H1 (cell line): Measurements from ENCODE around the gene TPPP. TPM values are rescaled to one million over a fixed set of nuclear protein-coding genes. Genes with fewer than 3 reads are reported as not detected.

Experiments used
- CTCF ChIA-PET: fragments of 300-600 bp; sonication (Branson Sonifier 250); formaldehyde crosslinking; loops from one replicate; lab custom pipeline; 2021; ENCODE audit not compliant: partially characterized antibody; lab: Charles Lee
- POLR2A ChIA-PET: fragments of 300-600 bp; sonication (Branson Sonifier 250); formaldehyde crosslinking; loops from one replicate; lab custom pipeline; 2021; ENCODE audit warnings: inconsistent platforms; ENCODE audit not compliant: partially characterized antibody; lab: Charles Lee
- DNase-seq, 2 experiments: peaks; one replicate each; pipeline versions ENCODE4 v3.0.0 to v3.0.0-alpha.2; 2010 to 2022; ENCODE audit warnings: low spot score in 2 of 2, low read depth in 1 of 2, mixed read lengths in 1 of 2
- FAIRE-seq: peaks from 2 replicates; lab custom pipeline; 2011; peaks lifted over from hg19 to GRCh38; lab: Jason Lieb, UNC
- H2AFZ ChIP-seq: 2 replicates; pipeline ENCODE4 v1.8.1; 2012; ENCODE audit warnings: low read length, inconsistent platforms
- H2AK5ac ChIP-seq: 2 replicates; pipeline ENCODE4 v1.6.1; 2013; ENCODE audit warnings: low read depth, low read length
- H2BK120ac ChIP-seq: replicated peaks from 2 replicates; pipeline ENCODE3; 2013; ENCODE audit warnings: low read depth, low read length, inconsistent platforms
- H2BK12ac ChIP-seq: 2 replicates; pipeline ENCODE4 v1.6.1; 2013; ENCODE audit warnings: low read depth, low read length
- H2BK15ac ChIP-seq: 2 replicates; pipeline ENCODE4 v1.6.1; 2013; ENCODE audit warnings: low read length
- H2BK20ac ChIP-seq: 2 replicates; pipeline ENCODE4 v1.6.1; 2013; ENCODE audit warnings: low read length
- H2BK5ac ChIP-seq: 2 replicates; pipeline ENCODE4 v1.6.1; 2013; ENCODE audit warnings: low read depth, low read length
- H3K14ac ChIP-seq: 2 replicates; pipeline ENCODE4 v1.6.1; 2013; ENCODE audit warnings: inconsistent platforms; ENCODE audit not compliant: insufficient read length
- H3K18ac ChIP-seq: 2 replicates; pipeline ENCODE4 v1.6.1; 2013; ENCODE audit warnings: low read length; ENCODE audit errors: extremely low read depth
- H3K23ac ChIP-seq: 2 replicates; pipeline ENCODE4 v1.6.1; 2013; ENCODE audit warnings: inconsistent platforms; ENCODE audit not compliant: insufficient read length
- H3K23me2 ChIP-seq: 2 replicates; pipeline ENCODE4 v1.6.1; 2013; ENCODE audit warnings: low read depth, low read length
- H3K27ac ChIP-seq: 2 replicates; pipeline ENCODE4 v1.6.1; 2011; ENCODE audit warnings: low read depth, low read length, inconsistent platforms
- H3K27me3 ChIP-seq, 4 experiments: replicated peaks in 1 of 4; 1 replicate in 1 of 4; 2 replicates in 3 of 4; pipeline versions ENCODE4 v1.6.1 to v1.8.1; 2011 to 2013; ENCODE audit warnings: low read length in 3 of 4, mild to moderate bottlenecking in 3 of 4, inconsistent platforms in 2 of 4, mixed read lengths in 2 of 4, moderate library complexity in 1 of 4; ENCODE audit not compliant: control insufficient read depth in 3 of 4, insufficient read depth in 3 of 4; ENCODE audit errors: extremely low read depth in 1 of 4
- H3K36me3 ChIP-seq, 4 experiments: 2 replicates each; pipeline versions ENCODE4 v1.6.1 to v1.8.1; 2011 to 2013; ENCODE audit warnings: mild to moderate bottlenecking in 4 of 4, low read length in 3 of 4, moderate library complexity in 2 of 4, control low read depth in 1 of 4, inconsistent platforms in 1 of 4; ENCODE audit not compliant: insufficient read depth in 4 of 4, control insufficient read depth in 2 of 4
- H3K4ac ChIP-seq: replicated peaks from 2 replicates; pipeline ENCODE3; 2013; ENCODE audit warnings: low read length, low read depth, mixed read lengths, inconsistent platforms; ENCODE audit not compliant: insufficient read length
- H3K4me1 ChIP-seq, 4 experiments: replicated peaks in 1 of 4; 1 replicate in 1 of 4; 2 replicates in 3 of 4; pipeline versions ENCODE4 v1.6.1 to v1.8.1; 2011 to 2013; ENCODE audit warnings: low read length in 3 of 4, inconsistent platforms in 2 of 4, mixed read lengths in 1 of 4; ENCODE audit not compliant: insufficient read depth in 4 of 4, control insufficient read depth in 3 of 4
- H3K4me2 ChIP-seq, 2 experiments: 2 replicates each; pipeline versions ENCODE4 v1.6.1 to v1.8.1; 2011 to 2013; ENCODE audit warnings: low read depth in 2 of 2, low read length in 2 of 2, control low read depth in 1 of 2, inconsistent platforms in 1 of 2, mild to moderate bottlenecking in 1 of 2; ENCODE audit not compliant: insufficient read depth in 1 of 2
- H3K4me3 ChIP-seq, 4 experiments: fragments of 200-600, 300-600 bp in 1 of 4; sonication (generic), shearing (Covaris generic), sonication (Bioruptor Twin) in 1 of 4; 2 replicates each; pipeline versions ENCODE4 v1.5.1 to v1.8.1; 2011 to 2016; ENCODE audit warnings: low read length in 4 of 4, low read depth in 3 of 4, control low read depth in 2 of 4, inconsistent platforms in 2 of 4, mild to moderate bottlenecking in 2 of 4, mixed read lengths in 1 of 4, moderate library complexity in 1 of 4; ENCODE audit not compliant: insufficient read depth in 2 of 4; ENCODE audit errors: extremely low read depth in 1 of 4
- H3K56ac ChIP-seq: replicated peaks from 2 replicates; pipeline ENCODE3; 2013; ENCODE audit warnings: low read depth, mild to moderate bottlenecking, mixed read lengths, low read length, inconsistent platforms; ENCODE audit not compliant: insufficient read length
- H3K79me1 ChIP-seq: 2 replicates; pipeline ENCODE4 v1.6.1; 2013; ENCODE audit warnings: low read depth, low read length, control low read depth
- H3K79me2 ChIP-seq, 2 experiments: 2 replicates each; pipeline versions ENCODE4 v1.6.1 to v1.8.1; 2012 to 2013; ENCODE audit warnings: low read length in 2 of 2, mild to moderate bottlenecking in 2 of 2, inconsistent platforms in 1 of 2; ENCODE audit not compliant: insufficient read depth in 2 of 2, control insufficient read depth in 1 of 2
- H3K9ac ChIP-seq, 4 experiments: replicated peaks in 1 of 4; 1 replicate in 1 of 4; 2 replicates in 3 of 4; pipeline versions ENCODE4 v1.6.1 to v1.8.1; 2011 to 2013; ENCODE audit warnings: low read depth in 3 of 4, low read length in 3 of 4, control low read depth in 2 of 4, mild to moderate bottlenecking in 2 of 4, moderate library complexity in 2 of 4, inconsistent platforms in 1 of 4; ENCODE audit errors: extremely low read depth in 1 of 4
- H3K9me3 ChIP-seq, 2 experiments: 2 replicates each; pipeline versions ENCODE4 v1.6.1 to v1.8.1; 2012 to 2013; ENCODE audit warnings: mild to moderate bottlenecking in 2 of 2, moderate library complexity in 2 of 2, control low read depth in 1 of 2, inconsistent platforms in 1 of 2, low read depth in 1 of 2, low read length in 1 of 2, mixed read lengths in 1 of 2; ENCODE audit not compliant: insufficient read depth in 2 of 2
- H4K20me1 ChIP-seq, 2 experiments: replicated peaks in 1 of 2; 2 replicates each; pipeline versions ENCODE3 to v1.8.1; 2011 to 2013; ENCODE audit warnings: inconsistent platforms in 2 of 2, low read length in 2 of 2, mild to moderate bottlenecking in 1 of 2; ENCODE audit not compliant: insufficient read depth in 2 of 2, control insufficient read depth in 1 of 2
- H4K5ac ChIP-seq: 2 replicates; pipeline ENCODE4 v1.6.1; 2013; ENCODE audit warnings: low read length, low read depth, mixed read lengths, inconsistent platforms; ENCODE audit not compliant: insufficient read length
- H4K8ac ChIP-seq: 2 replicates; pipeline ENCODE4 v1.8.0; 2013; ENCODE audit warnings: mild to moderate bottlenecking, moderate library complexity, low read length, inconsistent platforms; ENCODE audit not compliant: insufficient read depth; ENCODE audit errors: extremely low read depth
- H4K91ac ChIP-seq: replicated peaks from 2 replicates; pipeline ENCODE3; 2013; ENCODE audit warnings: low read length, mixed read lengths, inconsistent platforms; ENCODE audit not compliant: insufficient read length
- BACH1 ChIP-seq: IDR thresholded peaks from 2 replicates; pipeline ENCODE4 v1.6.1; 2012; ENCODE audit warnings: low read length, improper control_type of control experiment
- BRCA1 ChIP-seq: IDR thresholded peaks from 2 replicates; pipeline ENCODE4 v1.6.1; 2012; ENCODE audit warnings: low read depth, low read length, improper control_type of control experiment
- GTF2F1 ChIP-seq: IDR thresholded peaks from 2 replicates; pipeline ENCODE4 v1.6.1; 2012; ENCODE audit warnings: low read depth, low read length, improper control_type of control experiment, borderline replicate concordance
- NANOG ChIP-seq: IDR thresholded peaks from 2 replicates; pipeline ENCODE4 v1.6.1; 2011; ENCODE audit warnings: low read length, low read depth, mild to moderate bottlenecking, inconsistent platforms; ENCODE audit not compliant: insufficient read depth, poor library complexity, severe bottlenecking
- SP4 ChIP-seq: IDR thresholded peaks from 2 replicates; pipeline ENCODE4 v1.6.1; 2012; ENCODE audit warnings: low read length, inconsistent platforms
- TCF12 ChIP-seq: IDR thresholded peaks from 2 replicates; pipeline ENCODE4 v1.6.1; 2011; ENCODE audit warnings: low read depth, mild to moderate bottlenecking, low read length
- ZNF274 ChIP-seq: IDR thresholded peaks from 2 replicates; pipeline ENCODE4 v1.7.0; 2012; ENCODE audit warnings: low read length, borderline replicate concordance; ENCODE audit errors: extremely low read depth
- WGBS, 2 experiments: shearing (Covaris generic) in 1 of 2; methylation state at CpG; one replicate each; pipeline versions ENCODE4 v1.1.6 to v1.1.7; 2013 to 2015; ENCODE audit warnings: low lambda C conversion rate in 2 of 2, mixed read lengths in 2 of 2, inconsistent platforms in 1 of 2, low coverage in 1 of 2, missing lambda C conversion rate in 1 of 2; ENCODE audit not compliant: insufficient replicate concordance in 2 of 2, insufficient coverage in 1 of 2, insufficient read length in 1 of 2; ENCODE audit errors: extremely low coverage in 1 of 2, missing lambda C conversion rate in 1 of 2; 5-methylcytosine and 5-hydroxymethylcytosine counted together
- polyA plus RNA-seq, 7 experiments: library from polyadenylated mRNA; depleted of rRNA in 3 of 7; stranded (reverse) in 5 of 7; unstranded in 2 of 7; fragments of >200 nt in 5 of 7; fragments of 200-250 nt in 2 of 7; gene quantifications; 1 replicate in 5 of 7; 2 replicates in 1 of 7; 4 replicates in 1 of 7; pipeline versions ENCODE4 v1.2.1 to v1.2.3, GENCODE V29; 2011 to 2013; ENCODE audit warnings: missing spikeins in 2 of 7, mixed read lengths in 2 of 7
- total RNA-seq: library from RNA; stranded (reverse); fragmentation: NEBNext Ultra II Directional; extraction: Animal tissue kit (Norgen Biotek cat#: 25700); gene quantifications from 2 replicates; pipeline ENCODE4 v1.2.1, GENCODE V29; 2021

TPPP gene
- total and polyA plus RNA-seq, 2 of the 8 experiments (the other 6 are each of a cell fraction or from before 2014, with no cell fraction given) = 0.36 to 0.93 TPM

- no peak overlapping the region for H2AK5ac ChIP-seq
- no peaks in the 10 kb centered on the region for H3K9me3 ChIP-seq
- no peak overlapping the region for H2BK15ac ChIP-seq
- H2AFZ ChIP-seq = no peak overlapping the region
- H3K4me2 ChIP-seq = no peak overlapping the region
- H3K27ac ChIP-seq = no peak overlapping the region
- no peak for DNase-seq
- no peaks in the 10 kb centered on the region for H3K27me3 ChIP-seq
- no peak overlapping the region for H4K8ac ChIP-seq
- H3K14ac ChIP-seq = no peak overlapping the region
- H3K79me2 ChIP-seq = peaks cover 0 to under 1% of the 10 kb centered on the region in 2 experiments; a peak in 1 of 4 replicates
- no peak overlapping the region for H2BK12ac ChIP-seq
- no peaks in the 10 kb centered on the region; a peak in 1 of 7 replicates for H3K4me1 ChIP-seq
- ChIA-PET CTCF (interaction anchor here (0.9 to 1.3 kb wide), 3 partner anchors 12 to 174 kb away, joined by 3 to 6 read pairs (median 4); no protein-coding TSS in a partner anchor), POLR2A (interaction anchor here (0.9 to 1.4 kb wide), 2 partner anchors 13 to 47 kb away, joined by 3 to 4 read pairs; no protein-coding TSS in a partner anchor)
- WGBS, 2 experiments = 92% methylated on average over 21 of the region's 31 CpGs; no CpG with 5 or more reads in 1 of the 2 experiments
- H2BK5ac ChIP-seq = no peak overlapping the region
- H3K36me3 ChIP-seq = peaks cover 13 to 54% (median 43%) of the 10 kb centered on the region in 4 experiments
- no peak for FAIRE-seq
- peaks cover 3% of the 10 kb centered on the region for H3K79me1 ChIP-seq
- TF ChIP-seq BRCA1 (no peak), GTF2F1 (no peak), NANOG (no peak), TCF12 (no peak), BACH1 (no peak), SP4 (no peak), ZNF274 (no peak)
- H4K20me1 ChIP-seq = peaks cover 9 to 10% of the 10 kb centered on the region in 2 experiments
- H3K4ac ChIP-seq = no peak overlapping the region
- no peak overlapping the region for H3K9ac ChIP-seq
- H3K4me3 ChIP-seq = no peak overlapping the region
- no peak overlapping the region for H3K56ac ChIP-seq
- H3K23me2 ChIP-seq = no peaks in the 10 kb centered on the region
- H3K18ac ChIP-seq = no peak overlapping the region
- H4K5ac ChIP-seq = no peak overlapping the region
- H2BK120ac ChIP-seq = no peak overlapping the region
- no peak overlapping the region for H4K91ac ChIP-seq
- no peak overlapping the region for H3K23ac ChIP-seq
- H2BK20ac ChIP-seq = no peak overlapping the region
These were observed 70.1 kb downstream of the TPPP start for GRCh38 chr5:622946-623522.
